Liver (tissue), 9 donors: ENCODE results near the gene FREY1. TPM values are rescaled to one million over a fixed set of nuclear protein-coding genes. Genes with fewer than 3 reads are reported as not detected.

Experiments used
- DNase-seq: peaks from one replicate; pipeline ENCODE4 v3.0.0-alpha.2; 2017; ENCODE audit warnings: low spot score
- H3K27ac ChIP-seq, 2 donors: one replicate each; pipeline ENCODE4 v1.7.0; 2013; ENCODE audit warnings: inconsistent platforms in 2 of 2, low read length in 2 of 2, control low read depth in 1 of 2, low read depth in 1 of 2, mild to moderate bottlenecking in 1 of 2
- H3K27me3 ChIP-seq, 4 donors: one replicate each; pipeline versions ENCODE4 v1.6.1 to v1.7.0; 2013; ENCODE audit warnings: low read length in 3 of 4, inconsistent platforms in 1 of 4, mild to moderate bottlenecking in 1 of 4, moderate library complexity in 1 of 4; ENCODE audit not compliant: control insufficient read depth in 4 of 4, insufficient read depth in 4 of 4
- H3K36me3 ChIP-seq, 4 donors: one replicate each; pipeline versions ENCODE4 v1.6.1 to v1.7.0; 2013; ENCODE audit warnings: low read length in 3 of 4, mild to moderate bottlenecking in 3 of 4, low read depth in 1 of 4, moderate library complexity in 1 of 4; ENCODE audit not compliant: control insufficient read depth in 4 of 4, insufficient read depth in 3 of 4
- H3K4me1 ChIP-seq, 4 donors: one replicate each; pipeline versions ENCODE4 v1.6.1 to v1.7.0; 2013; ENCODE audit warnings: low read length in 3 of 4, mild to moderate bottlenecking in 3 of 4, moderate library complexity in 1 of 4; ENCODE audit not compliant: control insufficient read depth in 4 of 4, insufficient read depth in 4 of 4
- H3K4me3 ChIP-seq, 3 donors: one replicate each; pipeline versions ENCODE4 v1.6.1 to v1.7.0; 2013; ENCODE audit warnings: low read length in 3 of 3, control low read depth in 1 of 3, low read depth in 1 of 3, mild to moderate bottlenecking in 1 of 3
- H3K9ac ChIP-seq, 2 donors: one replicate each; pipeline ENCODE4 v1.7.0; 2013; ENCODE audit warnings: low read length in 2 of 2, mild to moderate bottlenecking in 2 of 2, moderate library complexity in 2 of 2, control low read depth in 1 of 2, low read depth in 1 of 2
- H3K9me3 ChIP-seq, 4 donors: one replicate each; pipeline versions ENCODE4 v1.6.1 to v1.7.0; 2013; ENCODE audit warnings: low read length in 3 of 4; ENCODE audit not compliant: control insufficient read depth in 4 of 4
- ATF3 ChIP-seq: IDR thresholded peaks from 2 replicates; pipeline ENCODE4 v1.6.1; 2016; ENCODE audit warnings: antibody characterized with exemption
- CTCF ChIP-seq: fragments of 150-350 bp; IDR thresholded peaks from 2 replicates; pipeline ENCODE4 v1.5.1; 2017; ENCODE audit warnings: improper control_type of control experiment, low read depth, low read length; ENCODE audit not compliant: missing input control
- EGR1 ChIP-seq, 2 donors: IDR thresholded peaks; 2 replicates each; pipeline ENCODE4 v1.6.1; 2016 to 2018; ENCODE audit warnings: antibody characterized with exemption in 2 of 2, low read depth in 2 of 2
- FOXA1 ChIP-seq: IDR thresholded peaks from 2 replicates; pipeline ENCODE4 v1.6.1; 2016; ENCODE audit warnings: antibody characterized with exemption
- FOXA2 ChIP-seq: IDR thresholded peaks from 2 replicates; pipeline ENCODE4 v1.6.1; 2016; ENCODE audit warnings: antibody characterized with exemption
- GABPA ChIP-seq, 2 donors: IDR thresholded peaks in 1 of 2; conservative IDR thresholded peaks in 1 of 2; 2 replicates each; pipeline ENCODE4 v1.6.1; 2016; ENCODE audit warnings: antibody characterized with exemption in 2 of 2, mild to moderate bottlenecking in 1 of 2, moderate library complexity in 1 of 2
- HNF4A ChIP-seq, 2 donors: conservative IDR thresholded peaks; 2 replicates each; pipeline ENCODE4 v1.6.1; 2016; ENCODE audit warnings: antibody characterized with exemption in 2 of 2, mild to moderate bottlenecking in 2 of 2
- HNF4G ChIP-seq: IDR thresholded peaks from 2 replicates; pipeline ENCODE4 v1.6.1; 2016; ENCODE audit warnings: antibody characterized with exemption
- JUND ChIP-seq, 2 donors: IDR thresholded peaks; 2 replicates each; pipeline ENCODE4 v1.6.1; 2016; ENCODE audit warnings: antibody characterized with exemption in 2 of 2
- NR2F2 ChIP-seq: IDR thresholded peaks from 2 replicates; pipeline ENCODE4 v1.6.1; 2016; ENCODE audit warnings: antibody characterized with exemption
- RAD21 ChIP-seq, 2 donors: IDR thresholded peaks; 2 replicates each; pipeline ENCODE4 v1.6.1; 2016; ENCODE audit warnings: antibody characterized with exemption in 2 of 2, mild to moderate bottlenecking in 2 of 2
- RXRA ChIP-seq, 2 donors: IDR thresholded peaks; 2 replicates each; pipeline ENCODE4 v1.6.1; 2017 to 2018; ENCODE audit warnings: antibody characterized with exemption in 2 of 2, mild to moderate bottlenecking in 1 of 2
- SP1 ChIP-seq: IDR thresholded peaks from 2 replicates; pipeline ENCODE4 v1.6.1; 2018; ENCODE audit warnings: antibody characterized with exemption, mild to moderate bottlenecking
- TAF1 ChIP-seq: conservative IDR thresholded peaks from 2 replicates; pipeline ENCODE4 v1.6.1; 2016; ENCODE audit warnings: antibody characterized with exemption, mild to moderate bottlenecking
- YY1 ChIP-seq: IDR thresholded peaks from 2 replicates; pipeline ENCODE4 v1.6.1; 2016; ENCODE audit warnings: antibody characterized with exemption, mild to moderate bottlenecking
- ZBTB33 ChIP-seq: IDR thresholded peaks from 2 replicates; pipeline ENCODE4 v1.6.1; 2016; ENCODE audit warnings: antibody characterized with exemption
- WGBS: extraction: QIAGEN DNeasy Blood & Tissue Kit; methylation state at CpG from one replicate; pipeline ENCODE4 v1.1.7; 2013; 5-methylcytosine and 5-hydroxymethylcytosine counted together
- polyA plus RNA-seq, 2 donors: library from polyadenylated mRNA; stranded (reverse) in 1 of 2; unstranded in 1 of 2; fragments of 200-250 nt in 1 of 2; fragments of >200 nt in 1 of 2; fragmentation: Nextera tagmentation in 1 of 2; extraction: Ambion mirVana in 1 of 2; gene quantifications; one replicate each; pipeline versions ENCODE4 v1.2.1 to v1.2.3, GENCODE V29; 2013 to 2015
- total RNA-seq, 2 donors: library from RNA; depleted of rRNA; stranded (reverse); fragments of >200 nt; gene quantifications; one replicate each; pipeline ENCODE4 v1.2.3, GENCODE V29; 2014
- TF ChIP-seq, protein P1 (sequence below): IDR thresholded peaks from 2 replicates; pipeline ENCODE4 v1.6.1; 2016; ENCODE audit warnings: antibody characterized with exemption, mild to moderate bottlenecking
- donor health status: healthy.
- donor health status: healthy.
- donor health status: healthy.
- donor health status: healthy.
- donor health status: healthy.

The FREY1 gene
- total and polyA plus RNA-seq, 4 donors = 0.18 to 2.1 (median 0.75) TPM; not detected in 1

DNA sequence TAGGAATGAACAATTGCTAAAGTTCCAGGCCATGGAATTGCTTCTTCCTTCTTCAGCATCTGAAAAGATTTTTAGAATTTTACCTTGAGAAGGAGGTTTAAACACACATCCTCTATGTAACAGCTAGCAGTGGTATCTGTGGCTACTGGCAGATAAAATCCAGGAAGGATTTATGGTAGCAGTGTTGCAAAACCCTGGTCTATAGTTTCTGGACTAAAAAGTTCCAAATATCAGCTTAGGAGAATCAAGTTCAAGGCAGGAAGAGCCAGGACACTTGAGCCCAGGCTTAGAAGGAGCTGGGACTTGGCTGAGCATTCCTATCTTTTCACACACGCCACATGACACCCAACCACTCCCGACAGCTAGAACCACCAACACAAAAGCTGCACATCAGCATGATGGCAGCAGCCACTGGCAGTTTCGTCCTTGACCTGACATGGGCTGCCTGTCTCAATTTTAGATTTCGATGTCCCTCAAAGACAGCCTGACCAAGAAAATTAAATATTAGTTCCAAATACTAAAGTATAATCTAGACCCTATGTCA lies 29.5 kb upstream of the FREY1 start:
- no peak for DNase-seq
- no peak overlapping the region for H3K9ac ChIP-seq
- H3K4me1 ChIP-seq = peaks cover 10 to 23% (median 21%) of the 10 kb centered on the region in 4 donors
- H3K27me3 ChIP-seq = no peaks in the 10 kb centered on the region
- no peak overlapping the region for H3K27ac ChIP-seq
- H3K4me3 ChIP-seq = no peak overlapping the region
- no peaks in the 10 kb centered on the region for H3K9me3 ChIP-seq
- TF ChIP-seq ATF3 (no peak), RXRA (IDR thresholded peaks at IDR 0.05) (no peak), EGR1 (IDR thresholded peaks at IDR 0.05; ENCODE audit: low read depth in 2 of 2) (no peak), ZBTB33 (no peak), FOXA1 (no peak), JUND (IDR thresholded peaks at IDR 0.05) (no peak), FOXA2 (no peak), GABPA (IDR thresholded peaks at IDR 0.05 in 1 of 2, conservative IDR thresholded peaks at IDR 0.05 in 1 of 2) (no peak), YY1 (no peak), HNF4A (conservative IDR thresholded peaks at IDR 0.05) (no peak), NR2F2 (no peak), TAF1 (no peak), SP1 (no peak), RAD21 (IDR thresholded peaks at IDR 0.05) (no peak), HNF4G (no peak), CTCF (no peak)
- TF ChIP-seq, protein P1, sequence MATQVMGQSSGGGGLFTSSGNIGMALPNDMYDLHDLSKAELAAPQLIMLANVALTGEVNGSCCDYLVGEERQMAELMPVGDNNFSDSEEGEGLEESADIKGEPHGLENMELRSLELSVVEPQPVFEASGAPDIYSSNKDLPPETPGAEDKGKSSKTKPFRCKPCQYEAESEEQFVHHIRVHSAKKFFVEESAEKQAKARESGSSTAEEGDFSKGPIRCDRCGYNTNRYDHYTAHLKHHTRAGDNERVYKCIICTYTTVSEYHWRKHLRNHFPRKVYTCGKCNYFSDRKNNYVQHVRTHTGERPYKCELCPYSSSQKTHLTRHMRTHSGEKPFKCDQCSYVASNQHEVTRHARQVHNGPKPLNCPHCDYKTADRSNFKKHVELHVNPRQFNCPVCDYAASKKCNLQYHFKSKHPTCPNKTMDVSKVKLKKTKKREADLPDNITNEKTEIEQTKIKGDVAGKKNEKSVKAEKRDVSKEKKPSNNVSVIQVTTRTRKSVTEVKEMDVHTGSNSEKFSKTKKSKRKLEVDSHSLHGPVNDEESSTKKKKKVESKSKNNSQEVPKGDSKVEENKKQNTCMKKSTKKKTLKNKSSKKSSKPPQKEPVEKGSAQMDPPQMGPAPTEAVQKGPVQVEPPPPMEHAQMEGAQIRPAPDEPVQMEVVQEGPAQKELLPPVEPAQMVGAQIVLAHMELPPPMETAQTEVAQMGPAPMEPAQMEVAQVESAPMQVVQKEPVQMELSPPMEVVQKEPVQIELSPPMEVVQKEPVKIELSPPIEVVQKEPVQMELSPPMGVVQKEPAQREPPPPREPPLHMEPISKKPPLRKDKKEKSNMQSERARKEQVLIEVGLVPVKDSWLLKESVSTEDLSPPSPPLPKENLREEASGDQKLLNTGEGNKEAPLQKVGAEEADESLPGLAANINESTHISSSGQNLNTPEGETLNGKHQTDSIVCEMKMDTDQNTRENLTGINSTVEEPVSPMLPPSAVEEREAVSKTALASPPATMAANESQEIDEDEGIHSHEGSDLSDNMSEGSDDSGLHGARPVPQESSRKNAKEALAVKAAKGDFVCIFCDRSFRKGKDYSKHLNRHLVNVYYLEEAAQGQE = no peak
- 97% methylated on average over 4 of the region's 4 CpGs for WGBS
- H3K36me3 ChIP-seq = peaks cover 2 to 16% (median 5%) of the 10 kb centered on the region in 4 donors
